T-helper 1 cell treated with Interleukin-12 subunit alpha and Interleukin-12 subunit beta and Interleukin-4 antibody, amounts not matched to agents 30 μg/mL and 1 μg/mL, for 36 hours (primary cell): ENCODE results near the gene ADAM11.
"Not testable (repeated sequence)": the region's sequence is repeated elsewhere in the genome, so short reads cannot be mapped to it uniquely, and the experiment has no call there.

Source experiments
- H3K27ac Mint-ChIP-seq: one replicate; pipeline ENCODE4 v1.8.0; 2021; ENCODE audit warnings: mild to moderate bottlenecking, mixed read lengths
- H3K27me3 Mint-ChIP-seq: one replicate; pipeline ENCODE4 v1.8.0; 2021; ENCODE audit warnings: low read depth, mixed read lengths
- H3K36me3 Mint-ChIP-seq: one replicate; pipeline ENCODE4 v1.8.0; 2021; ENCODE audit warnings: low read depth, mixed read lengths
- H3K4me1 Mint-ChIP-seq: one replicate; pipeline ENCODE4 v1.8.0; 2021; ENCODE audit warnings: low read depth, mixed read lengths
- H3K4me3 Mint-ChIP-seq: one replicate; pipeline ENCODE4 v1.8.0; 2021; ENCODE audit warnings: mild to moderate bottlenecking, moderate library complexity, mixed read lengths
- H3K9me3 Mint-ChIP-seq: one replicate; pipeline ENCODE4 v1.8.0; 2021; ENCODE audit warnings: mixed read lengths

Gene ADAM11

DNA sequence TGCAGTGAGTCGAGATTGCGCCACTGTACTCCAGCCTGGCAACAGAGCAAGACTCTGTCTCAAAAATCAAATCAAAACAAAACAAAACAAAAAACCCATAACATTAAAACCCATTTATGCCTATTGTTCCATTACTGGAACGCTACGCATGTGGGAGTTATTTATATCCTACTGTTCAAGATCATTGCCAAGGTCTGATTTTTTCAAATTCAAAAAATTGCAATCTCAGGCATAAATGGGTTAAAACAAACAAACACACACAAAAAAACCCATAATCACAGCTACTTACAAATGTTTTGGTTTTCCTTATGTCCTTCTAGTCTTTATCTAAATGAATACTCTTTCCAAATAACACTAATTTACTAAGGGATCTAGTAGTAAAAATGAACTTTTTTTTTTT, 53.5 kb downstream of the ADAM11 start:
- no peak overlapping the region for H3K4me3 Mint-ChIP-seq
- no peak overlapping the region for H3K27ac Mint-ChIP-seq
- peaks cover 2% of the 10 kb centered on the region for H3K27me3 Mint-ChIP-seq
- H3K9me3 Mint-ChIP-seq, result no peaks in the 10 kb centered on the region
- H3K4me1 Mint-ChIP-seq, result no peaks in the 10 kb centered on the region
- H3K36me3 Mint-ChIP-seq, result no peaks in the 10 kb centered on the region

DNA sequence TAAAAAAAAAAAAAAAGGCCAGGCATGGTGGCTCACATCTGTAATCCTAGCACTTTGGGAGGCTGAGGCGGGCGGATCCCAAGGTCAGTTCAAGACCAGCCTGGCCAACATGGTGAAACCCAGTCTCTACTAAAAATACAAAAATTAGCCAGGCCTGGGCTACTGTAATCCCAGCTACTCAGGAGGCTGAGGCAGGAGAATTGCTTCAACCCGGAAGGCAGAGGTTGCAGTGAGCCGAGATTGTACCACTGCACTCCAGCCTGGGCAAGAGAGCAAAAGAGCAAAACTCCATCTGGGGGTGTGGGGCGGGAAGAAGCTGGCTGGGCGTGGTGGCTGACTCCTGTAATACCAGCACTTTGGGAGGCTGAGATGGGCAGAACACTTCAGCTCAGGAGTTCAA, 59.7 kb downstream of the ADAM11 start:
- not testable (repeated sequence) for H3K4me1 Mint-ChIP-seq, H3K36me3 Mint-ChIP-seq, H3K9me3 Mint-ChIP-seq, H3K4me3 Mint-ChIP-seq, H3K27ac Mint-ChIP-seq, H3K27me3 Mint-ChIP-seq

DNA sequence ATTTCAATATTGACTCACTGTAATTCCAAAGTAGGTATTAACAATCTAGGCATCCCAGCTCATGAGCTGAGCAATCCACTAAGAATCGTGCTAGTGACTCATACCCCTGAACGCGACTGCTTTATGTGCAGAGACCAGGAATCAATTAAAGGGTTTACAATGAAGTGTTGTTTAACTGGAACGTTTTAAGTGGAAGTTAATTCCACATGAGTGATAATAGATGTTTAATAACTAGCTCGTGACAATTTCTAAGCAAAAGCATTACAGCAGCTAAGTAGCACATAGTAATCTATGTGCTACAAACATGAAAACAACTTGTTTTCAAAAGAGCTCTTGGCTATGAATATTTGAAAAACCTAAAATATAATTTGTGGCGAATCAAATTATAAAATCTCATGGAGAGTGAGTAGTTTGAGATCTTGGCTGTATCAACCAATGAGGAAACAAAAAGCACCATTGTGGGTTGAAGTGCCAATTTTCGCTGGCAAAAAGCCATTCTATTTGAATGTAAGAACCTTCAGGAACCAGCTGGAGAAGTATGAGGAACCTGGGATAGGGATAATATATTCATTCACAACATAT, 61.9 kb downstream of the ADAM11 start:
- Mint-ChIP-seq H3K27ac (no peak overlapping the region), H3K36me3 (no peaks in the 10 kb centered on the region), H3K9me3 (no peaks in the 10 kb centered on the region), H3K27me3 (no peaks in the 10 kb centered on the region), H3K4me1 (no peaks in the 10 kb centered on the region), H3K4me3 (no peak overlapping the region)

DNA sequence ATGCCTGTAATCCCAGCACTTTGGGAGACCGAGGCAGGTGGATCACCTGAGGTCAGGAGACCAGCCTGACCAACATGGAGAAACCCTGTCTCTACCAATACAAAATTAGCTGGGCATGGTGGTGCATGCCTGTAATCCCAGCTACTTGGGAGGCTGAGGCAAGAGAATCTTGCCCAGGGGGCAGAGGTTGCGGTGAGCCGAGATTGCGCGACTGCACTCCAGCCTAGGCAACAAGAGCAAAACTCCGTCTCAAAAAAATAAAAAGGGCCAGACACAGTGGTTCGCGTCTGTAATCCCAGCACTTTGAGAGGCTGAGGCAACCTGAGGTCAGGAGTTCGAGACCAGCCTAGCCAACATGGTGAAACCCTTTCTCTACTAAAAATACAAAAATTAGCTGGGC, 66.4 kb downstream of the ADAM11 start:
- not testable (repeated sequence) for H3K4me3 Mint-ChIP-seq, H3K4me1 Mint-ChIP-seq, H3K36me3 Mint-ChIP-seq, H3K9me3 Mint-ChIP-seq, H3K27ac Mint-ChIP-seq
- H3K27me3 Mint-ChIP-seq, result peaks cover 28% of the 10 kb centered on the region

DNA sequence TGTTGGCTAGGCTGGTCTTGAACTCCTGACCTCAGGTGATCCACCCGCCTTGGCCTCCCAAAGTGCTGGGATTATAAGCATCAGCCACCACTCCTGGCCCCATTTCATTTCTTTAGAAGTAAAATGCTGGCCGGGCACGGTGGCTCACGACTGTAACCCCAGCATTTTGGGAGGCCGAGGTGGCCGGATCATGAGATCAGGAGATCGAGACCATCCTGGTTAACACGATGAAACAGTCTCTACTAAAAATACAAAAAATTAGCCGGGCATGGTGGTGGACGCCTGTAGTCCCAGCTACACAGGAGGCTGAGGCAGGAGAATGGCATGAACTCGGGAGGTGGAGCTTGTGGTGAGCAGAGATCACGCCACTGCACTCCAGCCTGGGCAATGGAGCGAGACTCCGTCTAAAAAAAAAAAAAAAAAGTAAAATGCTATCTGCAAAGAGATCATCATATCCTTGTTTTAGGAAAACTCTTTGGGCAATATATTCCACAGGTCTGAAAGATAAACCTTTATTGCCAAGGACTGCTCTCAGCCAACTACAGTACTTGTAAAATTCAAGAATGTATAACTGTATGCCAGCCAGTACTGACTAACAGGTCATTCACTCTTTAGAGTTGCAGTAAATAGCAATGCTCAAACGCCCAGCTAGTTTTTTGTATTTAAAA, 67.5 kb downstream of the ADAM11 start:
- no peak overlapping the region for H3K27ac Mint-ChIP-seq
- H3K4me1 Mint-ChIP-seq, result peaks cover 9% of the 10 kb centered on the region
- peaks cover 38% of the 10 kb centered on the region for H3K27me3 Mint-ChIP-seq
- H3K4me3 Mint-ChIP-seq, result no peak overlapping the region
- peaks cover 3% of the 10 kb centered on the region for H3K36me3 Mint-ChIP-seq
- H3K9me3 Mint-ChIP-seq, result no peaks in the 10 kb centered on the region

DNA sequence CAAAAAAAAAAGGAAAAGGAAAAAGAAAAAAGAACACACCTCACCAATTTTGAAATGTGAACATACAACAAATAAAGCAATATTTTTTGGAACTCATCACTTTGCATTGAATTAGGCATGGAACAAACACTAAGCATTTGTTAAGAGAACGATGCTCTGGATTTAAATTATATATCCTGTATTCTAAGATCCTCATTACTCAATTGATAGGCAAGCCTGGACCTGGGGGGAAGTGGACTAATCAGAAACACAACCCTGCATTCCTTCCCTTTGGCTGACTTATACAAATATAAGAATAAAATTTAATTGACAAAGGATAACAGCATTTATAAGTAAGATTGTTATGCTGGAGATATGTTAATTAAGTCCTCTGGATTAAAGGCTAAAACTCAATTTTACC, 69.1 kb downstream of the ADAM11 start:
- H3K27me3 Mint-ChIP-seq, result peaks cover 51% of the 10 kb centered on the region
- H3K27ac Mint-ChIP-seq, result no peak overlapping the region
- H3K9me3 Mint-ChIP-seq, result no peaks in the 10 kb centered on the region
- no peak overlapping the region for H3K4me3 Mint-ChIP-seq
- peaks cover 9% of the 10 kb centered on the region for H3K4me1 Mint-ChIP-seq
- peaks cover 3% of the 10 kb centered on the region for H3K36me3 Mint-ChIP-seq

DNA sequence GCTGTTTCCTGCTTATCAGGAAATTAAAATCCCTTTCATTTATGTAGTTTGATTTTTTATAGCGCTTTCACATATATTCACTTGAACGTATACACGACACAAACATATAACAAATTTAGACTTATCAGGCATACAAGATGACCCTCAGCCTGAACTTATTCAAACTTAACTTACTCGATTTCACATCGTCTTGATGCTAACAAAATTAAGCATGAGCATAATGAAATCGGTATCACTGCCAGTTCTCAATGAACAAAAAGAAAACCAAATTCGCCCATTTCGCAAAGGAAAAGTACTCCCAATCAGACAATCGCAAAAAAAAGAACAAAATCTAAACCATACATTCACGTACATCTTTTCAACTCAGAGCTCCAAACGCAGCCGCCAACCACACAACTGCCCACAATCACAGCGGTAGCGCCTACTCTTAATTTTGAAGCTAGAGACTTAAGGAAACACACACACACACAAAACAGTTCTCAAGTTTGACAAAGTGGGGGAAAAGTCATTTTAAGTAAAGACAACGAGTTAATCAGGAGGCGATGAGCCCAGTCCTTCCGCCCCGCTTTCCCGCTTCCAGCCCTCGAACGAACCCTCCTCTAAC, 70.2 kb downstream of the ADAM11 start:
- Mint-ChIP-seq H3K27me3 (peaks cover 62% of the 10 kb centered on the region), H3K27ac (peak overlapping the region; percentile 16), H3K9me3 (no peaks in the 10 kb centered on the region), H3K4me3 (peak overlapping the region; percentile 81), H3K36me3 (peaks cover 3% of the 10 kb centered on the region), H3K4me1 (peaks cover 9% of the 10 kb centered on the region)

DNA sequence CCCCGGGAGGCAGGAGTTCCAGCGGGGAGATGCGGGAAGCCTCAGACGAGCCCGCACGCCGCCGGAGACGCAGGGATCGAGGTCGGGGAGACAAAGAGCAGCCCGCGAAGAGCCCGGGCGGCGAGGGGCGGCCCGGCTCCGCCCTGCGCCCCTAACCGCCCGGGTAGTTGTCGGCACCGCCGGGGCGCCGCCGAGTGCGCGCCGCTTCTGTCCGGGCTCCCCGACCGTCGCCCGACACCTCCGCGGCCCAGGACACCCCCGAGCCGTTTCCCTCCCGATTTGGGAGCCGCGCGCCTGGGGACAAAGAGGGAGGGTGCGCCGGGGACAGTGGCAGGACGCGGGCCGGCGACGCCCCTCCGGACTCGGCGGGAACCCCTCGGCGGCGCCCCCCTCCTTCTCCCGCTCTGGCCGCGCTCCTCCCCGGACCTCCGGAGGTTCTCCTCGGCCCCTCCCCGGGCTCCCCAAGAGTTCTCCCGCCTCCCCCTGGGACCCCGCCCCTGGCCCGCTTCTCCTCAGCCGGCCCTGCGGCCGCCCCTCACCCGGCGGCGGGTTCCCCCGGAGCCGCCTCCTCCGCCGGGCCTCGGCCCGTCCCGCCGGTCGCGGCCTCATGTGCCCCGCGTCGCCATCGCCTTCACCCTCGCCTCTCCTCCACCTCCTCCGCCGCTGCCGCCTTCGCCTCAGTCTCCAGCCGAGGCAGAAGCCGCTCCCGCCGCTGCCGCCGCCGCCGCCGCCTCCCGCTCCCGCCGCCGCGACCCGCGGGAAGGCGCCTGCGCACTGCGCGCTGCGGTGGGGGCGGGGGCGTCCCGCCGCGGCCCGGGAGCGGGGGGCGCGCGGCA, 71.0 kb downstream of the ADAM11 start, which contains the start of gene GJC1:
TSS of gene GJC1 (minus strand) at position 765 of the 836 bp plus-strand sequence. CDS start 24,470 bp downstream, outside the sequence.
- peaks cover 9% of the 10 kb centered on the region for H3K4me1 Mint-ChIP-seq
- peaks cover 64% of the 10 kb centered on the region for H3K27me3 Mint-ChIP-seq
- peak within 1 kb of the TSS; percentile 81 for H3K4me3 Mint-ChIP-seq
- peak within 1 kb of the TSS; percentile 16 for H3K27ac Mint-ChIP-seq
- peaks cover 3% of the 10 kb centered on the region for H3K36me3 Mint-ChIP-seq
- no peaks in the 10 kb centered on the region for H3K9me3 Mint-ChIP-seq

DNA sequence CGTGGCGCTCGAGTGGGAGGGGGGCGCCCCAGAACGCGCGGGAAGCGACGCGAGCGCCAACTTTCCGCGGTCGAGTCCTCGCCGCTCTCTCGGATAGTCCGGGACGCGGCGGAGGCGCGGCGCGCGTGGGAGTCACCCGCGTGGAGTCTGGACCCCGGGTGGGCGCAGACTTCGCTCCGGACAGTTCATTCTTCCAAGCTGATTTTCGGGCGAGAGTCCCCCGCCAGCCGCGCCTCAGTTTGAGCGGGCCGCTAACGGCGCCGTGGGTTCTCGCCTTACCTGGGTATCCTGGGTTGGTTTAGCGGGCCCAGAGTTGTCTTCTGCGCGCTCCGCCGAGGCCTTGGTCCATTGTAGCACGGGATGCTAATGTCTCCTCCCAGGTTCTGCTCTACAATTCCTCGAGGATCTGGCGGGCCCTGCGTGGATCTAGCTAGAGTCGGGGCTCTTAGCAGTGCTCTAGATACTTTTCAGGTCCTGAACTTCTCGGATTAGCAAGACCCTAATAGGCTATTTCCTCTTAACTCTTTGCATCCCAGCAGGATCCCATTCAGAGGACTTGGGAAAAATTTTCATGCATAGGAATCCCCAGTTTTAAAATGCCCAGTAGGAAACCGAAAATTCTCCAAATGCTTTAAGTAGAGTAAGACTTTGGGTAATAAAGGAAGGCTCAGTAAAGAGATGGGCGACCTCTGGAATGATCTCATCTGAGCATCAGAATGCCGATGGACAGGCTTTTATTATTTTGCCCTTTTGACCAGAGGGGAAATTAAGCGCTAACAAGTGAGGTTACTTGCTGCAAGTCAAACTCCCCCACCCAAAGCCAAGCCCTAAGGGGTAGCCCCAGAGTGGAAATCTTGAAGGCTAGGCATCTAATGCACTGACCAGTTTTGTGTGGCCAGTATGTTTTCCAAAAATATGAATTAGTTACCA, 71.8 kb downstream of the ADAM11 start:
- H3K27ac Mint-ChIP-seq, result no peak overlapping the region
- no peaks in the 10 kb centered on the region for H3K9me3 Mint-ChIP-seq
- peaks cover 64% of the 10 kb centered on the region for H3K27me3 Mint-ChIP-seq
- H3K4me1 Mint-ChIP-seq, result peaks cover 9% of the 10 kb centered on the region
- peaks cover 3% of the 10 kb centered on the region for H3K36me3 Mint-ChIP-seq
- H3K4me3 Mint-ChIP-seq, result peak overlapping the region; percentile 65

DNA sequence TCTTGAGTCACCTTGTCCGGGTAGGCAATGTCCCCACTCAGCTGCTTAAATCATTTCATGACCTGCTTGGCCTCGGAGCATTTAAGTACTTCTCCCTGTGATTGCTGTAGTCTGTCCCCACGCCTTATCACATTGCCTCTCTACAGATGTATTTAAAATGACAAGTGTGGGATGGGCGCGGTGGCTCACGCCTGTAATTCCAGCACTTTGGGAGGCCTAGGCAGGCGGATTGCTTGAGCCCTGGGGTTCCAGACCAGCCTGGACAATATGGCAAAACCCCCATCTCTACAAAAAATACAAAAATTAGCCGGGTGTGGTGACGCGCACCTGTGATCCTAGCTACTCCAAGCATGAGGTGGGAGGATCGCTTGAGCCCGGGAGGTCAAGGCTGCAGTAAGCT, 72.6 kb downstream of the ADAM11 start:
- Mint-ChIP-seq H3K4me3 (no peak overlapping the region), H3K27me3 (peaks cover 64% of the 10 kb centered on the region), H3K4me1 (peaks cover 9% of the 10 kb centered on the region), H3K27ac (no peak overlapping the region), H3K36me3 (peaks cover 3% of the 10 kb centered on the region), H3K9me3 (no peaks in the 10 kb centered on the region)
